HepG2 (cell line): Measurements from ENCODE around the gene KREMEN1. TPM values are rescaled to one million over a fixed set of nuclear protein-coding genes. Genes with fewer than 3 reads are reported as not detected.

Experiments
- CCAR2 ChIP-seq: fragments of 200-400 bp; formaldehyde crosslinking; optimal IDR thresholded peaks from 2 replicates; pipeline ENCODE3; 2018; ENCODE audit warnings: low read depth, mild to moderate bottlenecking, low read length, moderate library complexity
- EEA1 ChIP-seq: sonication (generic); formaldehyde crosslinking; IDR thresholded peaks from 2 replicates; pipeline ENCODE4 v1.5.1; 2020; ENCODE audit warnings: mild to moderate bottlenecking, missing genetic modification reagents, borderline replicate concordance
- GATAD1 ChIP-seq: IDR thresholded peaks from 2 replicates; pipeline ENCODE4 v1.6.1; 2016; ENCODE audit warnings: missing genetic modification reagents, missing compliant biosample characterization
- MAZ ChIP-seq, 2 experiments: sonication (generic) in 1 of 2; formaldehyde crosslinking in 1 of 2; IDR thresholded peaks; 2 replicates each; pipeline versions ENCODE4 v1.5.0 to v1.6.1; 2012 to 2020; ENCODE audit warnings: low read depth in 2 of 2, mild to moderate bottlenecking in 2 of 2, borderline replicate concordance in 1 of 2, improper control_type of control experiment in 1 of 2, low read length in 1 of 2, missing genetic modification reagents in 1 of 2, moderate library complexity in 1 of 2
- MIXL1 ChIP-seq: IDR thresholded peaks from 2 replicates; pipeline ENCODE4 v1.6.1; 2016
- MXD3 ChIP-seq: IDR thresholded peaks from 2 replicates; pipeline ENCODE4 v1.6.1; 2016; ENCODE audit warnings: mild to moderate bottlenecking, missing biosample characterization, missing genetic modification reagents
- NFE2L2 ChIP-seq: fragments of 150-350 bp; IDR thresholded peaks from 2 replicates; pipeline ENCODE4 v1.6.1; 2014; ENCODE audit warnings: low read length
- NKX3-1 ChIP-seq: sonication (generic); formaldehyde crosslinking; IDR thresholded peaks from 2 replicates; pipeline ENCODE4 v1.5.0; 2020; ENCODE audit warnings: missing genetic modification reagents
- PHF21A ChIP-seq: sonication (generic); formaldehyde crosslinking; IDR thresholded peaks from 2 replicates; pipeline ENCODE4 v1.5.0; 2020; ENCODE audit warnings: mild to moderate bottlenecking, missing genetic modification reagents
- PITX1 ChIP-seq: sonication (generic); formaldehyde crosslinking; IDR thresholded peaks from 2 replicates; pipeline ENCODE4 v1.5.1; 2020; ENCODE audit warnings: mild to moderate bottlenecking, missing genetic modification reagents
- SOX13 ChIP-seq, 3 experiments: fragments of 450-650 bp in 1 of 3; sonication (generic) in 1 of 3; formaldehyde crosslinking in 1 of 3; IDR thresholded peaks in 2 of 3; conservative IDR thresholded peaks in 1 of 3; 2 replicates each; pipeline versions ENCODE4 v1.5.0 to v1.6.1; 2016 to 2020; ENCODE audit warnings: antibody characterized with exemption in 1 of 3, mild to moderate bottlenecking in 1 of 3, missing compliant biosample characterization in 1 of 3, missing genetic modification reagents in 1 of 3, moderate library complexity in 1 of 3
- SP5 ChIP-seq: IDR thresholded peaks from 2 replicates; pipeline ENCODE4 v1.6.1; 2016; ENCODE audit warnings: low read depth, borderline replicate concordance
- TEAD3 ChIP-seq: optimal IDR thresholded peaks from 2 replicates; pipeline ENCODE3; 2016; ENCODE audit warnings: borderline replicate concordance
- ZBTB39 ChIP-seq: sonication (generic); formaldehyde crosslinking; IDR thresholded peaks from 2 replicates; pipeline ENCODE4 v1.5.0; 2020; ENCODE audit warnings: missing genetic modification reagents
- ZNF598 ChIP-seq: sonication (generic); formaldehyde crosslinking; IDR thresholded peaks from 2 replicates; pipeline ENCODE4 v1.5.1; 2020; ENCODE audit warnings: mild to moderate bottlenecking, missing genetic modification reagents, borderline replicate concordance
- ZNF609 ChIP-seq: sonication (generic); formaldehyde crosslinking; IDR thresholded peaks from 2 replicates; pipeline ENCODE4 v1.4.0; 2020; ENCODE audit warnings: mild to moderate bottlenecking, missing genetic modification reagents, borderline replicate concordance
- ZSCAN9 ChIP-seq: IDR thresholded peaks from 2 replicates; pipeline ENCODE4 v1.6.1; 2016; ENCODE audit warnings: borderline replicate concordance
- polyA plus RNA-seq, 8 experiments: library from polyadenylated mRNA; depleted of rRNA in 3 of 8; stranded (reverse) in 7 of 8; unstranded in 1 of 8; fragments of >200 nt; fragmentation: Illumina TruSeq in 4 of 8; extraction: Trizol in 4 of 8; gene quantifications; 2 replicates each; pipeline versions ENCODE4 v1.2.1 to v1.2.3, GENCODE V29; 2011 to 2016; ENCODE audit warnings: low read depth in 4 of 8, missing spikeins in 1 of 8, mixed read lengths in 1 of 8; ENCODE audit not compliant: insufficient read depth in 1 of 8
- total RNA-seq, 5 experiments: library from RNA; depleted of rRNA; stranded (reverse); fragments of >200 nt; fragmentation: Illumina TruSeq; extraction: Trizol; gene quantifications; 2 replicates each; pipeline ENCODE4 v1.2.3, GENCODE V29; 2016; ENCODE audit warnings: low read depth in 1 of 5
- TF ChIP-seq, protein P1 (sequence below): sonication (generic); formaldehyde crosslinking; IDR thresholded peaks from 2 replicates; pipeline ENCODE4 v1.4.0; 2020; ENCODE audit warnings: missing genetic modification reagents

Gene KREMEN1
- total and polyA plus RNA-seq, 2 of the 13 experiments (the other 11 are each of a cell fraction or from before 2014, with no cell fraction given): 9.8 to 13.8 TPM

- TF ChIP-seq CCAR2: no peak
- no peak for TF ChIP-seq PHF21A (CRISPR knock-in tag)
- TF ChIP-seq SP5 (CRISPR knock-in tag): no peak
- TF ChIP-seq MAZ (IDR thresholded peaks at IDR 0.05; ENCODE audit: borderline replicate concordance, low read depth, low read length): 0 out of 2 replicates have a peak, but pooled peaks have one; percentile 18
- TF ChIP-seq MAZ (CRISPR knock-in tag; IDR thresholded peaks at IDR 0.05; ENCODE audit: low read depth): no peak
- TF ChIP-seq NKX3-1 (CRISPR knock-in tag): no peak
- no peak for TF ChIP-seq ZBTB39 (CRISPR knock-in tag)
- TF ChIP-seq MIXL1 (CRISPR knock-in tag): 0 out of 2 replicates have a peak, but pooled peaks have one; percentile 26
- no peak for TF ChIP-seq SOX13 (IDR thresholded peaks at IDR 0.05)
- TF ChIP-seq SOX13 (CRISPR knock-in tag; conservative IDR thresholded peaks at IDR 0.05 in 1 of 2, IDR thresholded peaks at IDR 0.05 in 1 of 2): peak in 1 of 2 experiments; percentile 27; a peak in 1 of 4 replicates
- TF ChIP-seq EEA1: 0 out of 2 replicates have a peak, but pooled peaks have one; percentile 39
- TF ChIP-seq ZNF609 (CRISPR knock-in tag): no peak
- TF ChIP-seq ZNF598: no peak; the same call in 1 of the 2 replicates
- TF ChIP-seq NFE2L2: no peak
- peak; percentile 76 for TF ChIP-seq TEAD3 (CRISPR knock-in tag)
- peak; percentile 28; the same call in 1 of the 2 replicates for TF ChIP-seq PITX1 (CRISPR knock-in tag)
- TF ChIP-seq ZSCAN9 (CRISPR knock-in tag): peak; percentile 47; the same call in 1 of the 2 replicates
- TF ChIP-seq, protein P1, sequence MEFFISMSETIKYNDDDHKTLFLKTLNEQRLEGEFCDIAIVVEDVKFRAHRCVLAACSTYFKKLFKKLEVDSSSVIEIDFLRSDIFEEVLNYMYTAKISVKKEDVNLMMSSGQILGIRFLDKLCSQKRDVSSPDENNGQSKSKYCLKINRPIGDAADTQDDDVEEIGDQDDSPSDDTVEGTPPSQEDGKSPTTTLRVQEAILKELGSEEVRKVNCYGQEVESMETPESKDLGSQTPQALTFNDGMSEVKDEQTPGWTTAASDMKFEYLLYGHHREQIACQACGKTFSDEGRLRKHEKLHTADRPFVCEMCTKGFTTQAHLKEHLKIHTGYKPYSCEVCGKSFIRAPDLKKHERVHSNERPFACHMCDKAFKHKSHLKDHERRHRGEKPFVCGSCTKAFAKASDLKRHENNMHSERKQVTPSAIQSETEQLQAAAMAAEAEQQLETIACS (CRISPR knock-in tag): no peak
- no peak for TF ChIP-seq MXD3
- peak; percentile 60 for TF ChIP-seq GATAD1 (CRISPR knock-in tag)
Measured at GRCh38 chr22:29154364-29155048, 81.7 kb downstream of the KREMEN1 start (continued).
